ENCODE results near the gene CYBC1.

CYBC1 gene

GRCh38 chr17:82483204-82483660, 32.7 kb upstream of the CYBC1 start:
- Histone ChIP-seq H3K9me3 (ENCODE audit: control insufficient read depth, insufficient read depth, low read length) (no peaks in the 10 kb centered on the region), H3K4me1 (ENCODE audit: control insufficient read depth, low read length) (no peaks in the 10 kb centered on the region), H3F3A (ENCODE audit: control insufficient read depth, insufficient read depth) (no peaks in the 10 kb centered on the region), H3K27me3 (ENCODE audit: control insufficient read depth, low read length) (no peaks in the 10 kb centered on the region), H3K79me2 (ENCODE audit: control insufficient read depth, low read length) (no peaks in the 10 kb centered on the region), H3K27ac (ENCODE audit: low read depth, low read length) (no peak overlapping the region), H3K4me2 (ENCODE audit: low read length) (no peak overlapping the region), H3K36me3 (ENCODE audit: control insufficient read depth, low read length) (peaks cover 82% of the 10 kb centered on the region), H3K9me2 (replicated peaks; ENCODE audit: control insufficient read depth, low read length) (no peaks in the 10 kb centered on the region), H3K4me3 (ENCODE audit: low read length) (no peak overlapping the region), H4K20me1 (ENCODE audit: control insufficient read depth, insufficient read depth, low read depth, low read length) (no peaks in the 10 kb centered on the region)
- no peak for TF ChIP-seq CTCF (IDR thresholded peaks at IDR 0.05; ENCODE audit: low read depth, low read length, poor library complexity, severe bottlenecking)
- TF ChIP-seq EZH2phosphoT487 (IDR thresholded peaks at IDR 0.05; ENCODE audit: borderline replicate concordance, low read length): no peak

DNA sequence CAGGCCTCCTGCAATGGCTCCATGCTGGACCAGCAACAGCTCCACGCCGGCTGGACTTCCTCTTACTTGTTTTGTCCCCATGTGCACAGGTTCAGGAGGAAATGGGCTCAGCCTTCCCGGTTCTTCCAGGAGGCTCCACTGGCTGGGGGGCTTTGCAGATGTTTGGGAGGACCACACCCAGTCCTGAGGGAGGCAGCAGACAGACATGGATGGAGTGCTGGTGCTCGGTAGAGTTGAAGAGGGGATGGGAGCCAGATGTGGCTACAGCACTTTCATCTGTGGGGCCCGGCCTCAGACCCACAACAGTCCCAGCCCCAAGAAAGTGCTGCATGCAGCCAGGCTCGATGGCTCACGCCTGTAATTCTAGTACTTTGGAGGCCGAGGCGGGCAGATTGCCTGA, 29.8 kb upstream of the CYBC1 start:
- Histone ChIP-seq H3K4me3 (ENCODE audit: low read length) (no peak overlapping the region), H3K36me3 (ENCODE audit: control insufficient read depth, low read length) (peaks cover 71% of the 10 kb centered on the region), H3K79me2 (ENCODE audit: control insufficient read depth, low read length) (no peaks in the 10 kb centered on the region), H3K4me2 (ENCODE audit: low read length) (no peak overlapping the region), H3K9me3 (ENCODE audit: control insufficient read depth, insufficient read depth, low read length) (no peaks in the 10 kb centered on the region), H3K4me1 (ENCODE audit: control insufficient read depth, low read length) (no peaks in the 10 kb centered on the region), H4K20me1 (ENCODE audit: control insufficient read depth, insufficient read depth, low read depth, low read length) (no peaks in the 10 kb centered on the region), H3K9me2 (replicated peaks; ENCODE audit: control insufficient read depth, low read length) (no peaks in the 10 kb centered on the region), H3K27me3 (ENCODE audit: control insufficient read depth, low read length) (no peaks in the 10 kb centered on the region), H3F3A (ENCODE audit: control insufficient read depth, insufficient read depth) (no peaks in the 10 kb centered on the region), H3K27ac (ENCODE audit: low read depth, low read length) (no peak overlapping the region)
- no peak for TF ChIP-seq EZH2phosphoT487 (IDR thresholded peaks at IDR 0.05; ENCODE audit: borderline replicate concordance, low read length)
- no peak for TF ChIP-seq CTCF (IDR thresholded peaks at IDR 0.05; ENCODE audit: low read depth, low read length, poor library complexity, severe bottlenecking)

GRCh38 chr17:82479602-82480001, 29.1 kb upstream of the CYBC1 start:
- Histone ChIP-seq H3K36me3 (ENCODE audit: control insufficient read depth, low read length) (peaks cover 72% of the 10 kb centered on the region), H3K27ac (ENCODE audit: low read depth, low read length) (no peak overlapping the region), H4K20me1 (ENCODE audit: control insufficient read depth, insufficient read depth, low read depth, low read length) (no peaks in the 10 kb centered on the region), H3K27me3 (ENCODE audit: control insufficient read depth, low read length) (no peaks in the 10 kb centered on the region), H3F3A (ENCODE audit: control insufficient read depth, insufficient read depth) (no peaks in the 10 kb centered on the region), H3K4me3 (ENCODE audit: low read length) (no peak overlapping the region), H3K4me1 (ENCODE audit: control insufficient read depth, low read length) (no peaks in the 10 kb centered on the region), H3K4me2 (ENCODE audit: low read length) (no peak overlapping the region), H3K79me2 (ENCODE audit: control insufficient read depth, low read length) (no peaks in the 10 kb centered on the region), H3K9me3 (ENCODE audit: control insufficient read depth, insufficient read depth, low read length) (no peaks in the 10 kb centered on the region), H3K9me2 (replicated peaks; ENCODE audit: control insufficient read depth, low read length) (no peaks in the 10 kb centered on the region)
- no peak for TF ChIP-seq CTCF (IDR thresholded peaks at IDR 0.05; ENCODE audit: low read depth, low read length, poor library complexity, severe bottlenecking)
- no peak for TF ChIP-seq EZH2phosphoT487 (IDR thresholded peaks at IDR 0.05; ENCODE audit: borderline replicate concordance, low read length)

GRCh38 chr17:82477934-82478333, 27.4 kb upstream of the CYBC1 start:
- no peaks in the 10 kb centered on the region for H3K9me2 ChIP-seq (replicated peaks; ENCODE audit: control insufficient read depth, low read length)
- TF ChIP-seq CTCF (IDR thresholded peaks at IDR 0.05; ENCODE audit: low read depth, low read length, poor library complexity, severe bottlenecking): no peak
- no peak for TF ChIP-seq EZH2phosphoT487 (IDR thresholded peaks at IDR 0.05; ENCODE audit: borderline replicate concordance, low read length)
- no peak overlapping the region for H3K4me2 ChIP-seq (ENCODE audit: low read length)
- no peak overlapping the region for H3K27ac ChIP-seq (ENCODE audit: low read depth, low read length)
- H3K4me1 ChIP-seq (ENCODE audit: control insufficient read depth, low read length): no peaks in the 10 kb centered on the region
- no peaks in the 10 kb centered on the region for H3K79me2 ChIP-seq (ENCODE audit: control insufficient read depth, low read length)
- H3K36me3 ChIP-seq (ENCODE audit: control insufficient read depth, low read length): peaks cover 65% of the 10 kb centered on the region
- no peaks in the 10 kb centered on the region for H4K20me1 ChIP-seq (ENCODE audit: control insufficient read depth, insufficient read depth, low read depth, low read length)
- no peaks in the 10 kb centered on the region for H3F3A ChIP-seq (ENCODE audit: control insufficient read depth, insufficient read depth)
- H3K27me3 ChIP-seq (ENCODE audit: control insufficient read depth, low read length): no peaks in the 10 kb centered on the region
- H3K9me3 ChIP-seq (ENCODE audit: control insufficient read depth, insufficient read depth, low read length): no peaks in the 10 kb centered on the region
- H3K4me3 ChIP-seq (ENCODE audit: low read length): no peak overlapping the region
